GM12864 (cell line): ENCODE data around the gene SHISA2.

Source experiments
- DNase-seq: peaks from one replicate; pipeline ENCODE4 v3.0.0-alpha.2; 2011; ENCODE audit warnings: low read depth
- H3K4me3 ChIP-seq: 2 replicates; pipeline ENCODE4 v1.5.1; 2011; ENCODE audit warnings: mild to moderate bottlenecking, low read depth, low read length, control low read depth
- TF ChIP-seq, protein P1 (sequence below): IDR thresholded peaks from 2 replicates; pipeline ENCODE4 v1.5.1; 2011; ENCODE audit warnings: low read depth, mild to moderate bottlenecking, moderate library complexity, low read length, control low read depth, inconsistent platforms; ENCODE audit errors: missing control alignments

Gene SHISA2

GRCh38 chr13:26054896-26055295, 3.1 kb upstream of the SHISA2 start:
- H3K4me3 ChIP-seq, result no peak overlapping the region
- DNase-seq, result no peak
- TF ChIP-seq, protein P1, sequence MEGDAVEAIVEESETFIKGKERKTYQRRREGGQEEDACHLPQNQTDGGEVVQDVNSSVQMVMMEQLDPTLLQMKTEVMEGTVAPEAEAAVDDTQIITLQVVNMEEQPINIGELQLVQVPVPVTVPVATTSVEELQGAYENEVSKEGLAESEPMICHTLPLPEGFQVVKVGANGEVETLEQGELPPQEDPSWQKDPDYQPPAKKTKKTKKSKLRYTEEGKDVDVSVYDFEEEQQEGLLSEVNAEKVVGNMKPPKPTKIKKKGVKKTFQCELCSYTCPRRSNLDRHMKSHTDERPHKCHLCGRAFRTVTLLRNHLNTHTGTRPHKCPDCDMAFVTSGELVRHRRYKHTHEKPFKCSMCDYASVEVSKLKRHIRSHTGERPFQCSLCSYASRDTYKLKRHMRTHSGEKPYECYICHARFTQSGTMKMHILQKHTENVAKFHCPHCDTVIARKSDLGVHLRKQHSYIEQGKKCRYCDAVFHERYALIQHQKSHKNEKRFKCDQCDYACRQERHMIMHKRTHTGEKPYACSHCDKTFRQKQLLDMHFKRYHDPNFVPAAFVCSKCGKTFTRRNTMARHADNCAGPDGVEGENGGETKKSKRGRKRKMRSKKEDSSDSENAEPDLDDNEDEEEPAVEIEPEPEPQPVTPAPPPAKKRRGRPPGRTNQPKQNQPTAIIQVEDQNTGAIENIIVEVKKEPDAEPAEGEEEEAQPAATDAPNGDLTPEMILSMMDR, result no peak

- DNase-seq, result no peak
- TF ChIP-seq, protein P1, result no peak
- H3K4me3 ChIP-seq, result no peak overlapping the region
Measured at GRCh38 chr13:26053418-26053980, 1.7 kb upstream of the SHISA2 start.

DNA sequence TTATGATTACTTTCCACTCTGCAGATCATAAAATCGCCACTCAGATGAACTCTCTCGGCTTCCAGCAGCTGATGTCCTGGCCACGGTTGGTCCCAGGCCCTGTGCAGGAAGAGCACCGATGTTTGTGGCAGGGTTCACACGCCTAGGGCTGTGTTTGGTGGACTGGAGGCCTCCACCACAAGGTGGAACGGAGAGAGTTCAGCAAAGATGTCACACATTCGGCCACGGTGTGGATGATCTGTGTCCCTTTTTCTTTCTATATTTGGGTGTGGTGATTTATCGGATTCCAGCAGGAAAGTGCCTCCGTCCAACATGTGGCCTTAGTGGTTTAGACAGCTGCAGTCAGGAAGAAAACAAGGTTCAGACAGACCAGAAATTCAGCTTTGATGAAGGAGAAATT, 521 bp upstream of the SHISA2 start:
- H3K4me3 ChIP-seq, result no peak overlapping the region
- no peak for DNase-seq
- TF ChIP-seq, protein P1, result no peak

DNA sequence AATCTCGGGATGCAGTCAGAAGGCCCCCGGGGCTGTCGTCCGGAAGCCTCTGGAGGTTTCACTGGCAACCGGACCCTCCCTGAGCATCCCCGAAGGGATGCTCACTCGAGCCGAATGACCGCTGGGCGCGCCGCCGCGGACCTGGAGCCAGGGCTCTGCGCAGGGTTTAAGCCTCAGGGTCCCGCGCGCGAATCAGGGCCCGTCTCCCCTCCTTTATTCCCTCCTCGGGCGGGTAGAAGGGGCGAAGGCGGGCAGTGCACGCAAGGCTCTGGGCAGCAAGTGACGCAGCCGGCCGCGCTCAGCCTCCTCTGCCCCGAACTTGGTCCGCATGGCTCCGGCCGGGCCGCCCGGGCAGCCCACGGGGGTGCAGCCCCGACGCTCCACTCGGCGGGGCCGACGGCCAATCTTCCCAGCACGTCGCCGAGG, 572 bp downstream of the SHISA2 start:
- H3K4me3 ChIP-seq, result no peak overlapping the region
- TF ChIP-seq, protein P1, result no peak
- DNase-seq, result no peak

GRCh38 chr13:26050568-26051230, 1.1 kb downstream of the SHISA2 start:
- no peak overlapping the region for H3K4me3 ChIP-seq
- DNase-seq, result no peak
- TF ChIP-seq, protein P1, result no peak

DNA sequence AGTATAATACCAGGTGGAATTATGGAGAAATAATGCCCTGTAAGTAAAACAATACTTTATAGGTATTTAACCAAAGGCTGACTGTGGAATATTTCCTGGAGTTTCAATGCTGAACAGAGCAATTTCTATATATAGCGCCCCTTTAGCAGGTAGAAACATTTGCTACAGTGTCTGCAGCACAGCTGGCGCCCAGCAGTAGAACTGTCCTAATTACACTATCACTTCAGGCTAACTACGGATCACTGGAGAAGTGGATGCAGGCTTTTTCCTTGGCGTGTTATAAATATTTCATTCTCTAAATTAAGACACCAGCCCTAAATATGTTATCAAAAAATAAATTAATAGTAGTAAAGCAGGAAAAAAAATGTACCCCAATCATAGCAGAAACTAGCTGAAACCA, 3.1 kb downstream of the SHISA2 start:
- H3K4me3 ChIP-seq, result no peak overlapping the region
- TF ChIP-seq, protein P1, result no peak
- DNase-seq, result no peak

DNA sequence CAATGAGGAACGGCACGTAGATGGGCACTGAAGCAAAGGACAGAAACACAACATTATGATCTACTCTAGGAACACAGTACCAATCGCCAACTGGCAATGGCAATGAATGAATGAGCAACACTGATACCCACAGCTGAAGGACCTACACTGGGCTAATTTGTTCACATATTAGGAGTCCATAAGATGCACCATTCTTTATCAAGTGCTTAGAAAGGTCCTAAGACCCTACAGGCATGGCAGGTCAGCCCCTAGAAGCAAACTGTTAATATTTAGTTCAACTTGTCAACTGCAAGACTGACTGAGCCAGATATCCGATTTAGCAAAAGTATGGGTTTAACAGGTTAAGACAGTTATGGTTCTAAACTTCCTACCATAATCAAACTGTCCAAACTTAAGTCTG, 4.8 kb downstream of the SHISA2 start:
- H3K4me3 ChIP-seq, result no peak overlapping the region
- TF ChIP-seq, protein P1, result no peak
- no peak for DNase-seq
